ENCODE results near the gene REN.

- TF ChIP-seq, protein P1, sequence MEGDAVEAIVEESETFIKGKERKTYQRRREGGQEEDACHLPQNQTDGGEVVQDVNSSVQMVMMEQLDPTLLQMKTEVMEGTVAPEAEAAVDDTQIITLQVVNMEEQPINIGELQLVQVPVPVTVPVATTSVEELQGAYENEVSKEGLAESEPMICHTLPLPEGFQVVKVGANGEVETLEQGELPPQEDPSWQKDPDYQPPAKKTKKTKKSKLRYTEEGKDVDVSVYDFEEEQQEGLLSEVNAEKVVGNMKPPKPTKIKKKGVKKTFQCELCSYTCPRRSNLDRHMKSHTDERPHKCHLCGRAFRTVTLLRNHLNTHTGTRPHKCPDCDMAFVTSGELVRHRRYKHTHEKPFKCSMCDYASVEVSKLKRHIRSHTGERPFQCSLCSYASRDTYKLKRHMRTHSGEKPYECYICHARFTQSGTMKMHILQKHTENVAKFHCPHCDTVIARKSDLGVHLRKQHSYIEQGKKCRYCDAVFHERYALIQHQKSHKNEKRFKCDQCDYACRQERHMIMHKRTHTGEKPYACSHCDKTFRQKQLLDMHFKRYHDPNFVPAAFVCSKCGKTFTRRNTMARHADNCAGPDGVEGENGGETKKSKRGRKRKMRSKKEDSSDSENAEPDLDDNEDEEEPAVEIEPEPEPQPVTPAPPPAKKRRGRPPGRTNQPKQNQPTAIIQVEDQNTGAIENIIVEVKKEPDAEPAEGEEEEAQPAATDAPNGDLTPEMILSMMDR (IDR thresholded peaks at IDR 0.05), result no peak
- TF ChIP-seq POLR2A (IDR thresholded peaks at IDR 0.05) (no peak), EP300 (IDR thresholded peaks at IDR 0.05) (no peak)
These were observed 41.5 kb downstream of the REN start for GRCh38 chr1:204124639-204125038.

Measured in ovary (tissue), 3 donors.